Measurements from ENCODE around the gene ATP6V1B1.

ATP6V1B1 gene

DNA sequence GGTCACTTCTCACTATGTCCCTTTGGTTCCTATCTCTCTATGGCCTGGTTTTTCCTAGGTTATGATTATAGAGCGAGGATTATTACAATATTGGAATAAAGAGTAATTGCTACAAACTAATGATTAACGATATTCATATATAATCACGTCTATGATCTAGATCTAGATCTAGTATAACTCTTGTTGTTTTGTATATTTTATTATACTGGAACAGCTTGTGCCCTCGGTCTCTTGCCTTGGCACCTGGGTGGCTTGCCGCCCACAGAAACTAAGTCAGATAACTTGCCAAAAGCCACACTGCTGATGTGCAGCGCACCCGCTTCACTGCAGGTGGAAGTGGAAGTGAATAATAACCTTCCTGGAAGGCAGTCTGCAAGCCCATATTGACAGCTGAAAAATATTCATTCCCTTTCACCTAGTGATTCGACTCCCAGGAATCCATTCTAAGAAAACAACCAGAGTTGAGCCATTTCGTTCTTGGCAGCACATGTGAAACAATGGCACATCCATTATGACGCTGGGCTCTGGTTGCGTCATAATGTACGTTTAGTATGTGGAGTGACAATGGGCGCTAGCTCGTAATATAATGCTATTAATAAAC lies 42.0 kb downstream of the ATP6V1B1 start:
- peak in 1 of 2 experiments; percentile 20 for DNase-seq

DNA sequence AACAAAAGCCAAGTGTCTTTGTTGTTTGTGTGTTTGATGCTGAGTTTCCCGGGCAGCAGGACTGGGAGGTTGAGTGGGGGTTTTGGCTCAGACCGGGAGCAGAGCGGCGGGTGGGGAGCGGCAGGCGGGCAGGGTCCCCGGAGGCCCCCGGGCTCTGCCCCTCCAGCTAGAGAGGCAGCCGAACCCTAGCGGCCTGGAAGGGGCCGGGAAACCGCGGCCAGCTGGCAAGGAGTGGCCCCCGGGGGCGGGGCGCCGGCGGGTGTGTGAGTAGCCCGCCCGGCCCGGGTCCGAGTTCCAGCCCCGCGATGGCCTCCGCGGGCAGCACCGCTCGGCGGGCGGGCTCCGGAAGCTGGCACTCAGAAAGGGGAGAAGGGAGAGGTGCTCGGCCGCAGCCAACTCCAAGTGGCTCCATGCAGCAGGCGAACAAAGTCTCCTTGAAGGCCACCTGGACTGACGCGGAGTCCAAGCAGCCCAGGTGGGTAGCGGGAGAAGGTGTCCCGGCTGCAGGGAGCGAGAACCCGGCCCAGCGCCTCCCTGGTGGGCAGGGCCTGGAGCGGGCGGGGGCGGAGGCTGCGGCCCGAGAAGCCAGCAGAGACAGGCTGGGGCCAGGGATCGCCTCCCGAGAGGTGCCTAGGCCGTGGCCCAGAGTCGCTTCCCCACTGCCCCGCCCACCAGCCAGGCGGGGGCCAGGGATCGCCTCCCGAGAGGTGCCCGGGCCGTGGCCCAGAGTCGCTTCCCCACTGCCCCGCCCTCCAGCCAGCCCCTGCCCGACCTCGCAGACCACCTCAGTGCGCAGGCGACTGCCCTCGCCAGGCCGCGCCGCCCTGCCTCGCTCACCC lies 42.9 kb downstream of the ATP6V1B1 start, which contains the start of gene ANKRD53:
Gene ANKRD53, plus strand, starts transcription at position 290 of the 839 bp plus-strand sequence. Its CDS starts 16 bp downstream, at position 306.
- DNase-seq, result no peak

- DNase-seq, result no peak
Observed at GRCh38 chr2:70979180-70979488, 43.4 kb downstream of the ATP6V1B1 start.

- no peak for DNase-seq
Observed at GRCh38 chr2:70979626-70980025, 43.9 kb downstream of the ATP6V1B1 start.

DNA sequence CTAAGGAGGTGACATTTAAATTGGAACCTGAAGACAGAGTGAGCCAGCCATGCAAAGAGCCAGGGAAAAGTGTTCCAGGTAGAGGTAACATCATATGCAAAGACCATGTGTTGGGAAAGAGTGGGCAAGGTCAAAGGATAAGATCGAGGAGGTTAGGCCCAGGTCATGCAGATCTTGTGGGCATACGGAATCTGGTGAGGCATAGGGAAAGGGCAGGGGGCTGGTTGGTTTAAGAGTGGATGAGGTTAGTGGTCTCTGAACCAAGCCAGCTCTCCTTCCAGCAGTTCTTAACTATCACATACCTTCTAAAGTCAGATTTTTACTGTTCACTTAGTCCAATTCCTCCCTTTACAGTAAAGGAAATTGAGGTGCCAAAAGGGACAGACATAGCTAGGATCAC lies 45.7 kb downstream of the ATP6V1B1 start:
- no peak for DNase-seq

GRCh38 chr2:70981866-70982810 lies 46.4 kb downstream of the ATP6V1B1 start:
- DNase-seq, result no peak

DNA sequence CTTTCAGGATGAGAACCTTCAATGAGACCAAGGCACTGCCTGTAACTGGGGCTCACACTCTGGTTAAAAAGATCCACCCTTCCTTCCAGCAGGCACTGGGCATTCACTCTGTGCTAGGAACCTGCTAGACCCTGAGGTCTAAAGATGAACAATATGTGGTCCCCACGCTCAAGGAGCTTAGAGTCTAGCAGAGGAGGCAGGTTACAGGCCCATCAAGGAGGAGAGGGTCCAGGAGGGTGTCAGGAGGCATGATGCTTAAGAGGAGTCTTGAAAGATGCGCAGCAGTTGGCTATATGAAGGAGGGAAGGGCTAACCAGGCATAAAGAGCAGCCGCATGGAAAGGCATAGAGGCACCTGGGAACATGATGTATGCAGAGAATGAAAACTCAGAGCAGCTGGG lies 47.3 kb downstream of the ATP6V1B1 start:
- no peak for DNase-seq

- no peak for DNase-seq
Observed at GRCh38 chr2:70983506-70984227, 48.0 kb downstream of the ATP6V1B1 start.

- DNase-seq, result no peak
Observed at GRCh38 chr2:70984228-70984575, 48.5 kb downstream of the ATP6V1B1 start.

DNA sequence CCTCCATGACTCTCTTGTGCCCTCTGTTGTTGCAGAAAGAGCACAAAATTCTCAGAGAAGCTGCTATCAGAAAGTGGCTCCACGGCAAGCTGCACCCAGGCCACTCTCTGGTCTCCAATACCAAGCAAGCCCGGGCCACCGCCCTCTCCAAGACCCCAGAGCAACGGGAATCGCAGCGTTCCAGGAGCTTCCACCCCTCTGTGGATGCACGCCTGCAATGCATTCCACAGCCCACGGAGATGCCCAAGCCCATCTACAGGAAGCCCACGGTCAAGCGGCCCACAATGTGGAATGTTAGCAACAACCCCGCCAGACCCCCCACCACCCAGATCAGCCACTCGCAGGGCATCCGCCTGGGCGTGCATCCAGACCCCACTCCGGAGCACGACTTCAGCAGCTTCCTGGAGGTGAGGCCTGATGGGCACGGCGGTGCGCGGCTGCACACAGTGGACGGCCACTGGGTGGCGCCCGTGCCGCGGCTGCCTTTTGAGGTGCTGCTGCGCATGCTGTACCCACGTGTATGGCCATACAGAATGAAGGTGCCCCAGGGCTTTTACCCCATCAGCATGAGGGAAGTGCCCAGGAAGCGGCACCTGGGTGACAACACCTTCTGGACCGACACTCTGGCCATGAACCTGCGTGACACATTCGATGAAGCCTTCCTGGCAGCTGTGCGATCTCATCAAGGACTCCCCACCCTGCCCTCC lies 49.0 kb downstream of the ATP6V1B1 start:
- DNase-seq, result no peak

- DNase-seq, result no peak
Observed at GRCh38 chr2:70985283-70985688, 49.6 kb downstream of the ATP6V1B1 start.

DNA sequence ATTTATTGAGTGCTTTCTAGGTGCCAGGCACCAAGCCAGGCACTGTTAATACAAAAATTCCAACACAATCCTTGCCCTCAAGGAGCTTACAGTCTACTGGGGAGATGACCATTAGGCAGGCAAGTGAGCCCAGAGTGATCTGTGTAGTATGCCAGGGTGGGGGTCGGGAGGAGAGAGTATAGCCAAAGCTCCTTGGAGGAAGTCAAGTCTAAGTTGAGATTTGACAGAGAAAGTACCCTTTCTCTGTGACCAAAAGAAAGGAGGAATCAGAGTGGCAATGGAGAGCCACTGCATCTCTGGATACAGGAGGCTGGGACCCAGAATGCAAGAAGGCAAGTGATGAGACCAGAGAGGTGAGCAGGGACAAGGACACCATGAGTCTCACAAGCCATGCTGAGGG lies 50.3 kb downstream of the ATP6V1B1 start:
- no peak for DNase-seq

DNA sequence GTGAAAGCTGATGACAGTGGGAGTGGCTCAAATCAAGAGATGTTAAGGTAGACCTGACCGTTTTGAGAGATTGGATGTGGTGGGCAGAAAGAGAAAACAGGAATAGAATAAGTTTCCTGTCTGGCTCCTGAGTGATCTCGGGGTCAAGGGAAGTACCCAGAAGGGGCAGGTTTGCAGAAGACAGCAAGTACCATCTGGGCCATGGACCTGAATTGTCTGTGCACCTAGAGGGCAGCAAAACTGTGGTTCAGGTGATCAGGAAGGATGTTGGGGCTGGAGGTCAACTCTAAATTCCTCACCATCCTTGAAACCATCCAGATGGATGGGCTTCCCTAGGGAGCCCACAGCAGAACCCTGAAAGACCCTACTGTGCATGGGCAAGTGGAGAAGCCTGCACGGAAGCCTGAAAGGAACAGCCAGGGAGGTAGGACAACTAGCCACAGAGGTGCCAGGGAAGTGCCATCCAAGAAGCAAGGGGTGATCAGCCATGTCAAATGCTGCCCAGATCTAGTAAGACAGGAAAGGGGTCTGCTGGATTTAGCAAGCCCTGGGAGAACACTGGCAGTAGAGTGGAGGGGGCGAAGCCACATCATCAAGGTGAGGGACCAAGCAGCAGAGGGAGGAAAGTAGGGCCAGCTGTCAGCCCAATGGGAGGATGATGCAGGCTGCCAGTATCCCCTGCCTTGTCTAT lies 50.9 kb downstream of the ATP6V1B1 start:
- no peak for DNase-seq

DNA sequence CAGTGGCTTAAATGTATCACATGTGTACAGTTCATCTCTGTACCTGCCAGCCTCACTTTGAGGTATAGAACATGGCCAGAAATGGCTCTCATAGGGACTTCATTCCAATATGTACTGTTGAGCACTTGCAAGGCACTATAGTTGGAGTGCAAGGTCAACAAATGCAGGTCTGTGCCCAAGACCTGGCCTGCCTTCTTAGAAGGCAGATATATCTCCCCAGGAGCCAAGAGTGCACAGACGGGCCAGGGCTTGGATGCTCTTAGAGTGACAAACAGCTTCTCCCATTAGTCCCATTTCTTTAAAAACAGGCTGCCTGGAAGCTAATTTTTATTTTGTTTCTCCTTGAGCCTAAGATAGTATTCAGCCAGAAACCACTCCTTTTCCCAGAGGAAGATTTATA lies 51.7 kb downstream of the ATP6V1B1 start:
- DNase-seq, result no peak

- no peak for DNase-seq
Observed at GRCh38 chr2:70988151-70988550, 52.5 kb downstream of the ATP6V1B1 start.

GRCh38 chr2:70988726-70989648 lies 53.3 kb downstream of the ATP6V1B1 start:
- DNase-seq, result no peak

DNA sequence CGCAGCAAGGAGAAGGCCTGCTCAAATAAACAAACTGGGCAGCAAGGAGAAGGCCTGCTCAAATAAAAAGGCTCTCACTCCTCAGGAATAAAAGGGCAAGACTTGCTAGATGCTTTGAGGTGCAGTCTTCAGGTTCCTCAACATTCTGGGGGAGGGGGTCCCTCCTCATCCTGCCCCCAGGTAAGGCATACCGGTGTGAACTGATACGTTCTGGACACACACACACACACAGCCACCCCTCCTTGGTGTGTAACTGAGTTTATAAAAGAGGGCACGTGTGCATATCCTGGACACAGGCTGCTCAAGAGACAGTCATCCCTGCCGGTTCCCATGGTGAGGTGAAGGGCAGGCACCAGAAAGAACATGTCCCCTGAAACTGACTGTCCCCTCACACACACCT lies 54.5 kb downstream of the ATP6V1B1 start:
- no peak for DNase-seq

GRCh38 chr2:70991142-70991541 lies 55.4 kb downstream of the ATP6V1B1 start:
- no peak for DNase-seq

DNA sequence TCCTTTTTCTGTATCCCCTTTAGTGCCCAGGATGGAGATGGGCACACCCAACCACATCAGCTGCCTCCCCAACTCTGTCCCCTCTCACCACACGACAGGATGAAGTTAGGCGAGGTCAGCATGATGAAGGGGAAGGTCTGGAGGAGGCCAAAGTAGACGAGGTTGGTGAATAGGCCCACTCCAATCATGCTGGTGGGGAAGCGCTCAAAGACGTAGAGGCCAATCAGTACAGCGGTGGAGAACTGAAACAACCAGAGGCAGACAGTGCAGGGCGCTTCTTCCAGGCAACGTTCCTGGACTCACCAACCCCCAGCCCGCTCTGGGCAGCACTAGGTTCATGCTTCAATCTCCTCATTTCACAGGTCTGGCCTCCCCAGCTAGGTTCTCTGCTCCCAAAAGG lies 56.0 kb downstream of the ATP6V1B1 start:
- no peak for DNase-seq

All from SW 1271 (cell line).